ENCODE data around the gene TPRG1. TPM values are rescaled to one million over a fixed set of nuclear protein-coding genes. Genes with fewer than 3 reads are reported as not detected.
"Not testable (repeated sequence)": the region's sequence is repeated elsewhere in the genome, so short reads cannot be mapped to it uniquely, and the experiment has no call there.

The TPRG1 gene
- total RNA-seq, 1 donor from 2014 or later: 0.71 TPM

DNA sequence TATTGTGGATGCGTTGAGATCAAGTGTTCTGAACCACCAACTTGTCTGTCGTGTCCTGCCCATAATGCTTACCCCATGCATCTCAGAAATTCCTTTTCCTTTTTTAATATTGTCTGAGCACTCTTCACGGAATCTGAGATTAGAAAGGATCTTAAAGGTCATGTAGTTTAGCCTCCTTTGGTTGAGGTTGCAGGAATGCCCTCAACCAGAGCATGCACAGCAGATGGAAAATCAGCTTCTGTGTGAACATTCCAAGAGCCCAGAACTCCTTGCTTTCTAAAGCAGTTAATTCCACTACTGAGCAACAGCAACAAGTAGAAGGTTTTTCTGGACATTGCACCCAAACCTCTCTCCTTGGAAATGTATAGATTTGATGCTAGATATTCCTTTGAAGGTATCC, 153.7 kb downstream of the TPRG1 start:
- H3K9ac ChIP-seq: no peak overlapping the region
- H4K20me1 ChIP-seq (ENCODE audit: low read depth): no peaks in the 10 kb centered on the region
- H3K4me3 ChIP-seq: no peak overlapping the region
- TF ChIP-seq, protein P1, sequence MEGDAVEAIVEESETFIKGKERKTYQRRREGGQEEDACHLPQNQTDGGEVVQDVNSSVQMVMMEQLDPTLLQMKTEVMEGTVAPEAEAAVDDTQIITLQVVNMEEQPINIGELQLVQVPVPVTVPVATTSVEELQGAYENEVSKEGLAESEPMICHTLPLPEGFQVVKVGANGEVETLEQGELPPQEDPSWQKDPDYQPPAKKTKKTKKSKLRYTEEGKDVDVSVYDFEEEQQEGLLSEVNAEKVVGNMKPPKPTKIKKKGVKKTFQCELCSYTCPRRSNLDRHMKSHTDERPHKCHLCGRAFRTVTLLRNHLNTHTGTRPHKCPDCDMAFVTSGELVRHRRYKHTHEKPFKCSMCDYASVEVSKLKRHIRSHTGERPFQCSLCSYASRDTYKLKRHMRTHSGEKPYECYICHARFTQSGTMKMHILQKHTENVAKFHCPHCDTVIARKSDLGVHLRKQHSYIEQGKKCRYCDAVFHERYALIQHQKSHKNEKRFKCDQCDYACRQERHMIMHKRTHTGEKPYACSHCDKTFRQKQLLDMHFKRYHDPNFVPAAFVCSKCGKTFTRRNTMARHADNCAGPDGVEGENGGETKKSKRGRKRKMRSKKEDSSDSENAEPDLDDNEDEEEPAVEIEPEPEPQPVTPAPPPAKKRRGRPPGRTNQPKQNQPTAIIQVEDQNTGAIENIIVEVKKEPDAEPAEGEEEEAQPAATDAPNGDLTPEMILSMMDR (IDR thresholded peaks at IDR 0.05): no peak
- TF ChIP-seq EZH2 (IDR thresholded peaks at IDR 0.05) (no peak), EZH2phosphoT487 (IDR thresholded peaks at IDR 0.05) (no peak)
- H3F3A ChIP-seq (ENCODE audit: low read depth): no peaks in the 10 kb centered on the region
- H3K4me1 Mint-ChIP-seq: peaks cover 2% of the 10 kb centered on the region
- H3K36me3 Mint-ChIP-seq: no peaks in the 10 kb centered on the region
- H3K4me1 ChIP-seq: no peaks in the 10 kb centered on the region
- H2AFZ ChIP-seq (replicated peaks): no peak overlapping the region
- H3K27ac Mint-ChIP-seq: no peak overlapping the region
- no peaks in the 10 kb centered on the region for H3K27me3 Mint-ChIP-seq (ENCODE audit: insufficient read depth, low read depth)
- no peak for DNase-seq (ENCODE audit: low spot score)
- no peaks in the 10 kb centered on the region for H3K36me3 ChIP-seq
- no peaks in the 10 kb centered on the region for H3K9me3 ChIP-seq (ENCODE audit: low read depth)
- H3K27me3 ChIP-seq: no peaks in the 10 kb centered on the region
- H3K79me2 ChIP-seq (ENCODE audit: low read depth): no peaks in the 10 kb centered on the region
- no peak overlapping the region for H3K27ac ChIP-seq
- no peaks in the 10 kb centered on the region for H3K9me3 Mint-ChIP-seq
- no peak overlapping the region for H3K4me2 ChIP-seq
- no peak overlapping the region for H3K4me3 Mint-ChIP-seq

DNA sequence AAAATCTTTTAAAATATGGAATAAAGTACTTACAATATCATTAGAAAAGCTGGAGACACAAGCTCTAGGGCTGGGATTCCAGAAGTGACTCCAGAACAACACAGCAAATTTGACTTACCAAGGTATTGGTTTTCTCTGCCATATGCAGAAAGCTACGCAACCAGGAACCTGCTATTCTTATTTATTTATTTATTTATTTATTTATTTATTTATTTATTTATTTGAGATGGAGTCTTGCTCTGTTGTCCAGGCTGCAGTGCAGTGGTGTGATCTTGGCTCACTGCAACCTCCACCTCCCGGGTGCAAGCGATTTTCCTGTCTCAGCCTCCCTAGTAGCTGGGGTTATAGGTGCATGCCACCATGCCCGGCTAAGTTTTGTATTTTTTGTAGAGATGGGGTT, 157.9 kb downstream of the TPRG1 start:
- not testable (repeated sequence) for H4K20me1 ChIP-seq (ENCODE audit: low read depth); DNase-seq (ENCODE audit: low spot score); H3K4me2 ChIP-seq; H3K27ac ChIP-seq; H3K9me3 ChIP-seq (ENCODE audit: low read depth); H3K9me3 Mint-ChIP-seq; H3K9ac ChIP-seq; H2AFZ ChIP-seq (replicated peaks); H3K79me2 ChIP-seq (ENCODE audit: low read depth); H3F3A ChIP-seq (ENCODE audit: low read depth); H3K4me1 Mint-ChIP-seq; H3K27me3 Mint-ChIP-seq (ENCODE audit: insufficient read depth, low read depth); H3K36me3 Mint-ChIP-seq; H3K4me1 ChIP-seq; H3K4me3 Mint-ChIP-seq; H3K27me3 ChIP-seq; H3K4me3 ChIP-seq; H3K27ac Mint-ChIP-seq; H3K36me3 ChIP-seq

DNA sequence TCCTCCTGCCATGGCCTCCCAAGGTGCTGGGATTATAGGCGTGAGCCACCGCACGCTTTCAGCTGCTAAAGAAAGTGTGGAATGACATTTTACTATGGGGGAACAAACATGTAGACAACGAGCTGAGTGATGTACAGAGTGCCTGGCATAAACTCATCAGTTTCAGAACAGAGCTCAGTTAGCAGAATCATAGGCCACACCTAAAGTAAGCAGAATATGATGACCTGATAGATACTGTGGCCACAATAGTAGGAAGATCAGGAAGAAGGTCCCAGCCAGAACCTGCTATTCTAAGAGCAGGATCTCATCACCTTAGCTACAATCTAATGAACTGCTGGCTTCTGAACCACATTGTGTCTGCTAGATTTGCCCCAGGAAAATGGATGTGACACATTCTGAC, 158.3 kb downstream of the TPRG1 start:
- TF ChIP-seq EZH2 (IDR thresholded peaks at IDR 0.05): no peak
- no peak for TF ChIP-seq EZH2phosphoT487 (IDR thresholded peaks at IDR 0.05)
- TF ChIP-seq, protein P1 (IDR thresholded peaks at IDR 0.05): no peak
- no peak overlapping the region for H3K9ac ChIP-seq
- H3K4me2 ChIP-seq: no peak overlapping the region
- no peak overlapping the region for H2AFZ ChIP-seq (replicated peaks)
- H3K27ac Mint-ChIP-seq: no peak overlapping the region
- no peaks in the 10 kb centered on the region for H3K27me3 ChIP-seq
- H3K79me2 ChIP-seq (ENCODE audit: low read depth): no peaks in the 10 kb centered on the region
- no peak overlapping the region for H3K27ac ChIP-seq
- H3K4me1 Mint-ChIP-seq: peaks cover 2% of the 10 kb centered on the region
- no peak for DNase-seq (ENCODE audit: low spot score)
- no peaks in the 10 kb centered on the region for H3F3A ChIP-seq (ENCODE audit: low read depth)
- H3K9me3 ChIP-seq (ENCODE audit: low read depth): no peaks in the 10 kb centered on the region
- no peak overlapping the region for H3K4me3 ChIP-seq
- no peaks in the 10 kb centered on the region for H3K9me3 Mint-ChIP-seq
- H3K36me3 ChIP-seq: no peaks in the 10 kb centered on the region
- no peaks in the 10 kb centered on the region for H3K36me3 Mint-ChIP-seq
- no peak overlapping the region for H3K4me3 Mint-ChIP-seq
- H3K4me1 ChIP-seq: no peaks in the 10 kb centered on the region
- no peaks in the 10 kb centered on the region for H4K20me1 ChIP-seq (ENCODE audit: low read depth)
- H3K27me3 Mint-ChIP-seq (ENCODE audit: insufficient read depth, low read depth): no peaks in the 10 kb centered on the region

DNA sequence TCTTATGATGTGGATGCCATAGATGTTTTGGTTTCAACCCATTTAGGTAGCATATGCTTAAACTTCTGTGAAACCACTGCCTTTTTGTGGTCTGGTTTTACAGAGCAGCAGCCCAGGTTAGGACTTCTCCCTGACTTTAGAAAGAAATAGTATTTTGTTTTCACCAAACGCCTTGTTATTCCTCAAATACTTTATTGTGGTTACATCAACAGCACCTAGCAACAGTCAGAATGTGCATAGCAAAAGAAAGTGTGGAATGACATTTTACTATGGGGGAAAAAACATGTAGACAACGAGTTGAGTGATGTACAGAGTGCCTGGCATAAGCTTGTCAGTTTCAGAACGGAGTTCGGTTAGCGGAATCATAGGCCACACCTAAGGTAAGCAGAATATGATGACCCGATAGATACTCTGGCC, 159.2 kb downstream of the TPRG1 start:
- Histone ChIP-seq H3K36me3 (no peaks in the 10 kb centered on the region), H3K9me3 (ENCODE audit: low read depth) (no peaks in the 10 kb centered on the region), H3F3A (ENCODE audit: low read depth) (no peaks in the 10 kb centered on the region), H4K20me1 (ENCODE audit: low read depth) (no peaks in the 10 kb centered on the region), H3K79me2 (ENCODE audit: low read depth) (no peaks in the 10 kb centered on the region), H3K27ac (no peak overlapping the region), H3K4me2 (no peak overlapping the region), H3K27me3 (no peaks in the 10 kb centered on the region), H2AFZ (replicated peaks) (no peak overlapping the region), H3K4me1 (no peaks in the 10 kb centered on the region), H3K4me3 (no peak overlapping the region), H3K9ac (no peak overlapping the region)
- Mint-ChIP-seq H3K27ac (no peak overlapping the region), H3K9me3 (no peaks in the 10 kb centered on the region), H3K4me3 (no peak overlapping the region), H3K27me3 (ENCODE audit: insufficient read depth, low read depth) (no peaks in the 10 kb centered on the region), H3K36me3 (no peaks in the 10 kb centered on the region), H3K4me1 (no peaks in the 10 kb centered on the region)
- TF ChIP-seq, protein P1 (IDR thresholded peaks at IDR 0.05): no peak
- TF ChIP-seq EZH2phosphoT487 (IDR thresholded peaks at IDR 0.05): no peak
- no peak for TF ChIP-seq EZH2 (IDR thresholded peaks at IDR 0.05)
- DNase-seq (ENCODE audit: low spot score): no peak

All from neural progenitor cell (in vitro differentiated cells).